Neural crest cell (in vitro differentiated cells): ENCODE data around the gene TPMT. TPM values are rescaled to one million over a fixed set of nuclear protein-coding genes. Genes with fewer than 3 reads are reported as not detected.
"Not testable (repeated sequence)": the region's sequence is repeated elsewhere in the genome, so short reads cannot be mapped to it uniquely, and the experiment has no call there.

Experiments used
- DNase-seq: peaks from one replicate; pipeline ENCODE4 v3.0.0; 2021; ENCODE audit warnings: low read depth, mixed read lengths, low spot score
- H3K27ac Mint-ChIP-seq: one replicate; pipeline ENCODE4 v1.8.0; 2021; ENCODE audit warnings: mild to moderate bottlenecking, mixed read lengths; ENCODE audit not compliant: unreplicated experiment
- H3K27me3 Mint-ChIP-seq: 2 replicates; pipeline ENCODE4 v1.8.0; 2021; ENCODE audit warnings: low read depth, mild to moderate bottlenecking, mixed read lengths
- H3K36me3 Mint-ChIP-seq: 2 replicates; pipeline ENCODE4 v1.8.0; 2021; ENCODE audit warnings: low read depth, mild to moderate bottlenecking, mixed read lengths
- H3K4me1 Mint-ChIP-seq: 2 replicates; pipeline ENCODE4 v1.8.0; 2021; ENCODE audit warnings: mixed read lengths
- H3K4me3 Mint-ChIP-seq: one replicate; pipeline ENCODE4 v1.8.0; 2021; ENCODE audit warnings: mild to moderate bottlenecking, mixed read lengths
- H3K9me3 Mint-ChIP-seq: 2 replicates; pipeline ENCODE4 v1.8.0; 2021; ENCODE audit warnings: mixed read lengths
- CTCF ChIP-seq: fragments of 200-600 bp; sonication (generic); conservative IDR thresholded peaks from 2 replicates; pipeline ENCODE4 v1.5.0; 2021; ENCODE audit warnings: antibody characterized with exemption, mild to moderate bottlenecking
- total RNA-seq: library from RNA; stranded (reverse); gene quantifications from 2 replicates; pipeline ENCODE4 v1.2.1, GENCODE V29; 2021

TPMT gene
- total RNA-seq, 1 donor from 2014 or later: 7.5 TPM

GRCh38 chr6:18179770-18180356 is 25.0 kb upstream of the TPMT start:
- H3K9me3 Mint-ChIP-seq: peaks cover 15% of the 10 kb centered on the region
- TF ChIP-seq CTCF: no peak
- no peak overlapping the region for H3K27ac Mint-ChIP-seq
- H3K36me3 Mint-ChIP-seq: peaks cover 28% of the 10 kb centered on the region
- DNase-seq: no peak
- no peak overlapping the region for H3K4me3 Mint-ChIP-seq
- H3K27me3 Mint-ChIP-seq: no peaks in the 10 kb centered on the region
- no peaks in the 10 kb centered on the region for H3K4me1 Mint-ChIP-seq

GRCh38 chr6:18178960-18179615 is 24.2 kb upstream of the TPMT start:
- H3K4me1 Mint-ChIP-seq: no peaks in the 10 kb centered on the region
- H3K27ac Mint-ChIP-seq: no peak overlapping the region
- no peaks in the 10 kb centered on the region for H3K27me3 Mint-ChIP-seq

GRCh38 chr6:18177286-18177965 is 22.5 kb upstream of the TPMT start:
- no peak for TF ChIP-seq CTCF
- no peak overlapping the region for H3K27ac Mint-ChIP-seq
- H3K9me3 Mint-ChIP-seq: peaks cover 15% of the 10 kb centered on the region
- no peak overlapping the region for H3K4me3 Mint-ChIP-seq
- no peaks in the 10 kb centered on the region for H3K4me1 Mint-ChIP-seq
- peaks cover 30% of the 10 kb centered on the region for H3K36me3 Mint-ChIP-seq
- H3K27me3 Mint-ChIP-seq: no peaks in the 10 kb centered on the region
- no peak for DNase-seq

More at GRCh38 chr6:18178960-18179615, 24.2 kb upstream of the TPMT start:
- DNase-seq: no peak
- peaks cover 33% of the 10 kb centered on the region for H3K36me3 Mint-ChIP-seq
- peaks cover 15% of the 10 kb centered on the region for H3K9me3 Mint-ChIP-seq
- no peak for TF ChIP-seq CTCF
- H3K4me3 Mint-ChIP-seq: no peak overlapping the region

- H3K36me3 Mint-ChIP-seq: peaks cover 31% of the 10 kb centered on the region
- DNase-seq, H3K27ac Mint-ChIP-seq, H3K27me3 Mint-ChIP-seq, H3K4me3 Mint-ChIP-seq, H3K4me1 Mint-ChIP-seq: not testable (repeated sequence)
- H3K9me3 Mint-ChIP-seq: peaks cover 15% of the 10 kb centered on the region
Measured at GRCh38 chr6:18176198-18176597, 21.3 kb upstream of the TPMT start.

- Mint-ChIP-seq H3K27ac (no peak overlapping the region), H3K9me3 (peaks cover 11% of the 10 kb centered on the region), H3K4me1 (no peaks in the 10 kb centered on the region), H3K4me3 (no peak overlapping the region), H3K27me3 (no peaks in the 10 kb centered on the region), H3K36me3 (peaks cover 36% of the 10 kb centered on the region)
- DNase-seq: no peak
- no peak for TF ChIP-seq CTCF
Measured at GRCh38 chr6:18171871-18172270, 17.0 kb upstream of the TPMT start.

GRCh38 chr6:18168264-18168663 is 13.4 kb upstream of the TPMT start:
- no peak for TF ChIP-seq CTCF
- H3K27ac Mint-ChIP-seq: no peak overlapping the region
- no peaks in the 10 kb centered on the region for H3K9me3 Mint-ChIP-seq
- no peak for DNase-seq
- no peaks in the 10 kb centered on the region for H3K27me3 Mint-ChIP-seq
- H3K4me1 Mint-ChIP-seq: no peaks in the 10 kb centered on the region
- H3K36me3 Mint-ChIP-seq: peaks cover 12% of the 10 kb centered on the region
- H3K4me3 Mint-ChIP-seq: no peak overlapping the region
